GM21390 (cell line): ENCODE data around the gene FGFBP3.

Experiments
- ATAC-seq: cut with Tn5 transposase; IDR thresholded peaks from one replicate; pipeline ENCODE4 v1.9.1; 2021; ENCODE audit not compliant: unreplicated experiment

FGFBP3 gene

GRCh38 chr10:91909117-91909677, at the start of gene FGFBP3:
Gene FGFBP3, minus strand, starts transcription at chr10:91909486. Its CDS starts 517 bp downstream, at chr10:91908969.
- ATAC-seq: no peak

- no peak for ATAC-seq
Observed at GRCh38 chr10:91957091-91957490, 47.8 kb upstream of the FGFBP3 start.

GRCh38 chr10:91955114-91955513, 45.8 kb upstream of the FGFBP3 start:
- no peak for ATAC-seq

DNA sequence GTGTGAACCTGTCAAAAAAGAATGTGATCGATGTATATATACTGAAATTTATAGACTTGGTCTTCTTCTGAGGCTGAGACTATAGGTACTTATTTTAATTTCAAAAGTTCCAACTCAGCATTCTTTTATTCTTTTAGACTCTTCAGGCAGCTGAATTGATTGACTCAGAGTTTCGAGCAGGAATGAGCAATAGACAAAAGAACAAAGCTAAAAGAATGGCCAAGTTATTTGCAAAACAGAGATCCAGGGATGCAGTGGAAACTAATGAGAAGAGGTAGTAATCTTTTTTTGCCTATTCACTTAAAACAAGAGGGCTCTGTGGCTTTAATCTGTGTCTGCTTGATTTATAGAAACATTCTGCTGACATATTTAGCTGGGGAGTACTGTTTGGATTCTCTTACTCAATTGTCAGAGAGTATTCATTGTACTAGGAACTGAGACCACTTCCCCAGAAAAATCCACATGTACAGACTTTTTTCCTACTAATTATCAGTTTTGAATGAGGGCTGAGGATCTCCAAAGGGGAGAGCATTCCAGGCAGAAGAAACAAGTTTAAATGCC, 44.4 kb upstream of the FGFBP3 start:
- no peak for ATAC-seq

- ATAC-seq: no peak
Observed at GRCh38 chr10:91944880-91945630, 35.8 kb upstream of the FGFBP3 start.

DNA sequence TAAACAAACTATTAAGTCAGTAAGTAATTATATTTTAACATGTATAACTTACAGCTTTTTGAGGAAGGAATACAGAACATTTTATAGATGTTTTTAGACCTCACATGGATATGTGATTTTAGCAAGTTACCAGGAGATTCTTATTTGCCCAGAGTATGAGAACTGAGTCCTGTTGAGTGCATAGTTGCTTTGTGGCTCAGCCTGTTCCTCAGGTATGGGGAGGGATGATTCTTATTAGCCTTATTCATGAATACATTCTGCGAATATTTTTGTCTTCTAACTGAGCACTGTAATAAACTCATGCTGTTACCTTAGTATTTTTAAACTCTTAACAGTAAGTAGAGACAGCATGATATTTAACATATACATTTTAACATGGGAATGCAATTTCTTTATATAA, 32.1 kb upstream of the FGFBP3 start:
- ATAC-seq: no peak

GRCh38 chr10:91939653-91940052, 30.4 kb upstream of the FGFBP3 start:
- no peak for ATAC-seq

GRCh38 chr10:91935886-91936285, 26.6 kb upstream of the FGFBP3 start:
- no peak for ATAC-seq

DNA sequence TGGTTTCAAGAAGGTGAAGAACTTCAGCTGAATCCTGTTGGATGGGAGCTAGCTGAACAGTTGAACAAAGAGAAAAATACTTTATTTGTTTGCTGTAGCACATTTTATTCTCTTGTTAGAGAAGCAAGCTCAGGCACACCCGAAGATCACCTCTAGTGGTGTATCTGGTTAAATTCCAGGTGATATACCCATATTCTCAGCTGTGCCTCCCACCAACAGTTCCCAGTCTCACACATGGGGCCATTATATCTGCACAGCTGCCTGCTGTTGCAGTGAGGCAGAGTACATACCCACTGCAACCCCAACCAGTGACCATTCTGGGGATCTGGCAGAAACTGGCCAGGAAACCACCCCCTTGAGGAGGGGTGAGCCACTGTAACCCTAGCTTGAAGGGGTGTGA, 23.5 kb upstream of the FGFBP3 start:
- ATAC-seq: no peak

- ATAC-seq: no peak
Observed at GRCh38 chr10:91931526-91932190, 22.4 kb upstream of the FGFBP3 start.

DNA sequence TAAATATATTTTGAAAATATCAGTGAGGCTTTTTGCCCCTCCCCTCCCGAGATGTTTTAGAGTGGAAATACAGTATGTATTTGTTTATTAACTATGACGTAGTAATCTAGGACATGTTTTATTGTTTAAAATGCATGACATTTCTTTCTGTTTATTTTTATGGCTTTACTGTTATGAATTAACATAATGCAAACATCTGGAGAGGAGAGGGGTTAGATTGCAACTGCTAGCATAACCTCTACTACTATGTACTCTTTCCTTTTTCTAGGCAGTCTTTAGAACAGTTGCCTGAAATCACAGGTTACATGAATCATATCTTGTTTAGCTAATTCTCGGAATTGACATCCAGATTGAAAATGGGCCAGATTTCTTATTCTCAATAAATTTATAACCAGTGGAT, 21.7 kb upstream of the FGFBP3 start:
- ATAC-seq: no peak

DNA sequence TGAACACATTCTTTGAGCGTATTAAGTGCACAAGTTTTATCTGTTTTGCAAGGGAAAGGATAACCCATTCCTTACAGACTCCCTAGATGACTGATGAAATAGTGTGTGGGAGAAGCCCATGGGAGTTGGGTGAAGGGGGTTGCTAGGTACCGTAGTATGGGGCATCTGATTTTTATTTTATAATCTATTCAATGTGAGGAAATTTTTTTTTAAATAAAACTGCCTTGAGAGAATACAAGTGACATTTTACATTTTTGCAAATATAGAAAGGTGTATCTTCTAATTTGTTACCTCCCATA, 15.7 kb upstream of the FGFBP3 start:
- ATAC-seq: no peak

DNA sequence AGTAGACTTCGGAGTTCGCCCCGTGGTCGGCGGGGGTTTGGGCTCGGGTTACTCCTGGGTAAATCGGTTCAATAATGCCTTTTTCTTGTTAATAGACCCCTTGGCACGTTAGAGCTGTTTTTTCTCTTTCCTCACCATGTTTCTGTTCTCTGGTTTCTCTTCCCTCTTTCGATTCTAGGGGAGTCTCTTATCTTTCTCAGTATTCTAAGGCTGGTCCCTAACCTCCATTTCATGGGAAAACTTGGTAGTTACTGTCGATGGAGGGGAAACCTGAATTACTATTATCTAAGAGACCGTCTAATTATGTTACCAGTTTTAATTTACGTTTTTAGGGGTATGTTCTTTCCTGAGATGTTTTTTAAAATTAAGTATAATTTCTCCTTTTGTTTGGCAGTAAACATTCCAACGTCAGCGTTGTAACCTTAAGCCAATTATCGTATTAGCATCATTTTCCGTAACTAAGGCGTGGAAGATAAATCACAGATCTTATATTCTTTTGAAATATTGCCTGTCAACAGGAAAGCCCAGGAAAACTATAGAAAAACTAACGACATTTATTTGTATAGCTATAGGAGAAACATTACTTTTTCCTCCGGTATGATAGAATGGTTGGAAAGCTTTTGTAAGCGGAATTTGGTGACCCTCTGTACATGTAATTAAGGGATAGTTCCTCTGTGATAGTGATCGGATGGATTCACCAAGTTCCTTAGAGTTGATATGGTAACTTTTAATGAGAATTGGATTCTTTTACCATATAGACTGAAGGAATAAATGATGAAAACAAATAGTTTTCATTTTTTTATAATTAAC, 15.1 kb upstream of the FGFBP3 start:
- ATAC-seq: peak; percentile 26

DNA sequence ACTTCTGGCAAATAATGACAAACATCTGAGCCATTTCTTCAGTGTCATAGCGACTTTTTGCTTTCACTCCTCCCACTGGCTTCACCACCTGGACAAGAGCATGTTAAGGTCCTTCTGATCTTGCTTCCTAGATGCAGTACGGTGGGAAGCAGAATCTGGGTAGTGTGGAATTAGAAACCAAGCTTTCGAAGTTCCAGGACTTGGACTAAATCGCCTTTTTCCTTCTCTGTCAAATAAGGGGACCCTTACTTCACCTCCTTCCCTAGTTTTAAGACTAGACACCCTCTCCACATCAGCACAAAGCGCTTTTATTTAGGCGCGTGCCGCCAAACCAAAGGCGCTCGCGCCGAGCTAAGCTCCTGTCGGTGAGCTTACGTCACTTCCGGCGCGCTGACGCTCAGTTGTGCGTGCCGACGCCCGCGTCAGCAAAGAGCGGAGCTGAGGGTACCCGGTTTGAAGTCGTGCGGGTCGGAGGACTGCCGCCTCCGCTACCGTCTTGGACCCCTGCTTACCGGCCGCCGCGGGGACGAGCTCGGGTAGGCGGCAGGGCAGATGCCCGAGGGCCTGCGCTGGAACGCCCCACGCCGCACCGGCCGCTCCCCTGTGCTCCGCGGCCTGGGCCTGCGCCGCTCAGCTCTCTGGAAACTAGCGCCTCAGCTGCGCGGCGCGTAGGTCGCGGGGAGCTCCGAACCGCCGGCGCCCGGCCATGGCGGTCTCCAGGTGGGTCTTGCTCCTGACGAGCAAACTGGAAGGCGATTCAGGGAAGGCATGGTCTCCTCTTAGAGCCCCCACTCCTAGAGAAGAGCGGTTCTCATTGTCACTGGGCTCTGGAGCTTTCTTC, 14.3 kb upstream of the FGFBP3 start, which contains the start of gene BTAF1:
Gene BTAF1 (plus strand): TSS at position 400 of the 841 bp plus-strand sequence. CDS start 307 bp downstream, at position 707.
- peak; percentile 97 for ATAC-seq

GRCh38 chr10:91919651-91920050, 10.4 kb upstream of the FGFBP3 start:
- ATAC-seq: no peak

DNA sequence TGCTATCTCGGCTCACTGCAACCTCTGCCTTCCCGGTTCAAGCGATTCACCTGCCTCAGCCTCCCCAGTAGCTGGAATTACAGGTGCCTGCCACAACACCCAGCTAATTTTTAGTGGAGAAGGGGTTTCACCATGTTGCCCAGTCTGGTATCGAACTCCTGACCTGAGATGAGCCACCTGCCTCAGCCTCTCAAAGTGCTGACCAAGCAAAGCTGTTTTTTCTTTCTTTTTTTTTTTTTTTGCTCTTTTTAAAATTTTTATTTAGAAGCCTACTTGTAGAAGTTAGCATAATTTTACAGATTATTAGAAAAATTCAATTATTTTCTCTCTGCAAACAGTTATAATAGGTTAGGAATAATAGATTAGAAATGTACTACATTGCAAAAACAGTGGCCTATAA, 1.2 kb upstream of the FGFBP3 start:
- no peak for ATAC-seq

GRCh38 chr10:91908337-91909116, 759 bp downstream of the FGFBP3 start:
- ATAC-seq: peak; percentile 90

DNA sequence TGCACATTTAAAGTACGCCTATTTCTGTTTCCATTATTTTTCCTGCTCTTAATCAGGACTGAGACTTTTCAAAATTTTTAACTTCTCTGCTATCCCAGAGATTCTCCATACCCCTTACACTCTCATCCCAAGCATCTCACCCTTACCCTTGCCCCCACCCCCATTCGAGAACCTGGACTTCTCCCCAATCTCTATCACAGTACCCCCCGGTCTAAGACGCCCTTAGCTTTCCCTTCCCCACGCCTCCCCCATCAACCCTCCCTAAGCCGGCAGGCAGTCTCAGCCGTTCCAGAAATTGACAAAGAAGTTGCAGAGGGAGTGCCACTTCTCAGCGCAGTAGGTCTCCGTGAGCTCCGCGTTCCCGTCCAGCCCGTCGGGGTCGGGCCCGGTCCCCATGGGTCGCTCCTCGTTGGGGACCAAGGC, 1.4 kb downstream of the FGFBP3 start:
- no peak for ATAC-seq

DNA sequence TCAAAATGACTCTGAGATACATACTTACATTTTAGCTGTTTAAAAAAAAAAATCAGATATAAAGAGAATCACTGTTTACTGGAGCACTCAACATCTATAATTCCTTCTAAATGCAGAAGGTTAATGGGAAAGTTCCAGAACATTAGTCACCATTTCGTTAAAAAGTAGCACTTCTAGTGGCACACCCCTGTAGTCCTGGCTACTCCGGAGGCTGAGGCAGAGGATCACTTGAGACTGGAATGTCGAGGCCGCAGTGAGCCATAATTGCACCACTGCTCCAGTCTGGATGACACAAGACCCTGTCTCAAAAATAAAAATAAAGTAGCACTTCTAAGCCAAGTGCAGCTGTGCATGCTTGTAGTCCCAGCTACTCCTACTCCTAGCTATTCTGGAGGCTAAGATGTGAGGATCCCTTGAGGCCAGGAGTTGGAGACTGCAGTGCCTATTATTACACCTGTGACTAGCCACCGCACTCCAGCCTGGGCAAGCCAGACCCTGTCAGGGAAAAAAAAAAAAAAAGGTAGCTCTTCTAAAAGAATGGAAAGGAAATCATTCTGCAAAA, 2.2 kb downstream of the FGFBP3 start:
- no peak for ATAC-seq
